CD1c-positive myeloid dendritic cell (primary cell): ENCODE measurements around the gene GSN.

Experiments
- DNase-seq: peaks from one replicate; pipeline ENCODE4 v3.0.0-alpha.2; 2016; ENCODE audit errors: extremely low spot score

Gene GSN

DNA sequence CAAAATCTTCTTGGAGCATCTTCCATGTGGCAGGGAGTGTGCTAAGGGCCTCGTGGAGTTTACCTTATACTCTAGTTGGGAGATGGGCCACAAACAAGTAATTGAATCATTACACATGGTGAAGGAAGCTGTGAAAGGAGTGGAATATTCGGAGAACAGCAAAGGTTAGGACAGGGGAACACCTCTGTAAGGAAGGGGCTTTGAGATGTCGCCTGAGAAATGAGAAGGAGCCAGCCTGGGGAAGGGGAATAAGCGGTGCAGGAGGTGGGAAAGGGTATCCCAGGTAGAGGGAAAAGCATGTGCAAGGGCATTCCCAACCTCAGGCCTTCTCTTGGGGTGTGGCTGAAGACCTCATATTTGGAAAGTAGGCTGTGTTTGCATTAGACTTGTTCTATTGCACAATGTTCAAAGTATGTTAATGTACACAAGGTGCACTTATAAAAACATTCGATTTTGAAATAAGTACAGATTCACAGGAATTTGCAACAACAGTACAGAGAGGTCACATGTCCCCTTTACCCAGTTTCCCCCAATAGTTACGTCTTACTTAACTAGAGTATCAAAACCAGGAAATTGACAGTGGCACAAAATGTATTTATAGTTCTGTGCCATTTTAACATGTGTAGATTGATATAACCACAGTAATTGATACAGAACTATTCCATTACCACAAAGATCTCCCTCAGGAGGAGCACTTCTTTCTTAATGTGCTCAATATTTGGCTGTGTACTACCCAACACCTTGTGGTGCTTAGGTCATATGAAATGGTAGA is 104.5 kb downstream of the GSN start:
- DNase-seq: no peak

DNA sequence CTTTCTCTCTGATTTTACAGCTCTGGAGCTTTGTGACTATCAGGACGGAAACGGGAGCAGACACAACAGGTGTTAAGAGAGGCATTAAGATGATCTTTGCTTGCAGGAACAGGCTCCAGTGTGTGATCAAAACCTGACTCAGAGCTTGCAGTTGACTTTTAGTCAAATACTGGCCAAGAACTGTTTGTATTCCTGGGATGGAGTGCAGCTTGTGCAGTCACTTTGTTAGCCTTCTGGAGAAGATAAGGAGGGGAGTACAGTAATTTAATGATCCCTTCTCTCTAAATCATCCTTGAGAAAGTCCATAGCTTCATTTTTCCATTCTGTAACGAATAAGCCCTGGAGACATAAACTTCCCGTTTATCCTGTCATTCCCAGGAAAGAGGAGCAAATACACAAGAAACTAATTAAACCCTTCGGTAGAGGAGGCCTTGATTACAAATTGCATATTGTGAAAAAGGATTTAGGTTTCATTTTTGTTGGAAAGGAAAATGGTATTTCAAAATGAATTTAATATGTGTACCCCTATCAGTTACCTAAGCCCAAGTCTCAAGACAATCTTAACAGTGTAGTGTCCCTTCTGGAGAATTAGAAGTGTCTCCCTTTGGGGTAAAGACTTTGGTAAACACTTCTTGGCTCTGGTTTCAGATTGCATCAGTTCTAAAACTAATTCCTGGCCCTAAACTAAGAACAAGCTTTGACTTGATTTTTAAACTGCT is 105.2 kb downstream of the GSN start:
- no peak for DNase-seq

DNA sequence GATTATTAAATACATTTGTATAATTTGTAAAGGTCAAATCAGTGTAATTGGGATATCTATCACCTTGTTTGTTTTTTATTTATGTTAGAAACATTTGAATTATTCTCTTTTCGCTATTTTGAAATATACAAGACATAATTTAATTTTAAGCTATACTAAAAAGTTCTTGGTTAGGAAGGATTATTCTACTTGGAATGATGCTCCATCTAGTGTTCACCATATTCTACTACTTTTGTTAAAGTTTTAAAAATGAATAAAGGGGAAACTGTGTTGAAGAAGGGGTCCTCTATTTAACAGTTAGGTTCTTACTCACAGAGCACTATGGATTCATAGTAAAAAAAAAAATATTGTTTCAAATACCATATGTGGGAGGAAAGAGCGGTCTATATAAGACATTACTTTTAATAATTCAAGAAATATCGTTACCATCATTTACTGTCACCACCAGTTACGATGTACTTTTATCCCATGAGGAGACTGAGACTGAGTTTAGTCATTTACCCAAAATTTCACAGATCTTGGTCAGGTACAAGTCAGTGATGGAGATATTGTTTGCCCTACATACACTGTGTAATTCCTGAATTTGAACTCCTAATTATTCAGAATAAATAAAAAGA is 108.4 kb downstream of the GSN start:
- DNase-seq: peak; percentile 37

DNA sequence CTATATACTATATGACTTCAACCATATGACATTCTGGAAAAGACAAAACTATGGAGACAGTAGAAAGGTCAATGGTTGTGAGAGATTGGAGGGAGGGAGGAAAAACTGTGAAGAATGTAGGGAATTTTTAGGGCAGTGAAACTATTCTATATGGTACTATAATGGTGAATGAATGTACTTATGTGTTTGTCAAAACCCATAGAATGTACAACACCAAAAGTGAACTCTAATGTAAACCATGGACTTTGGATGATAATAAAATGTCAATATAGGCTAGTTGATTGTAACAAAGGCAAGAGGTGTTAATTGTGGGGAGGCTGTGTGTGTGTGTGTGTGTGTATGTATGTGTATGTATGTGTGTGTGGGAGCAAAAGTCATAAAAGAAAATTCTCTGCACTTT is 112.9 kb downstream of the GSN start:
- DNase-seq: no peak
